GM23338 (cell line): Measurements from ENCODE around the gene DNAAF5. TPM values are rescaled to one million over a fixed set of nuclear protein-coding genes. Genes with fewer than 3 reads are reported as not detected.

ENCODE experiments used
- ATAC-seq: fragments of 200-7000 bp; cut with Tn5 transposase; 3 replicates; pipeline ENCODE4 v1.9.1; 2020
- DNase-seq: peaks from one replicate; pipeline ENCODE4 v3.0.0-alpha.2; 2015; ENCODE audit warnings: low spot score
- H2AFZ ChIP-seq: fragments of 200-600 bp; sonication (generic); 2 replicates; pipeline ENCODE4 v1.8.0; 2016; ENCODE audit warnings: antibody characterized with exemption, mild to moderate bottlenecking, moderate library complexity
- H3F3A ChIP-seq: fragments of 200-600 bp; sonication (generic); replicated peaks from 2 replicates; pipeline ENCODE4 v1.8.0; 2017; ENCODE audit warnings: antibody characterized with exemption, mixed run types, low read depth
- H3K27ac ChIP-seq: fragments of 200-600 bp; sonication (generic); 2 replicates; pipeline ENCODE4 v1.6.1; 2016; ENCODE audit warnings: low read depth
- H3K27me3 ChIP-seq: fragments of 200-600 bp; sonication (generic); 2 replicates; pipeline ENCODE4 v1.8.0; 2016; ENCODE audit warnings: mild to moderate bottlenecking, mixed run types, moderate library complexity; ENCODE audit not compliant: insufficient read depth
- H3K36me3 ChIP-seq: fragments of 200-600 bp; sonication (generic); 2 replicates; pipeline ENCODE4 v1.8.0; 2016; ENCODE audit warnings: mild to moderate bottlenecking; ENCODE audit not compliant: insufficient read depth
- H3K4me1 ChIP-seq: fragments of 200-600 bp; sonication (generic); 2 replicates; pipeline ENCODE4 v1.8.0; 2016; ENCODE audit warnings: mild to moderate bottlenecking, moderate library complexity; ENCODE audit not compliant: insufficient read depth
- H3K4me2 ChIP-seq: fragments of 200-600 bp; sonication (generic); 2 replicates; pipeline ENCODE4 v1.7.1; 2017; ENCODE audit warnings: mixed run types
- H3K4me3 ChIP-seq: fragments of 200-600 bp; sonication (generic); 2 replicates; pipeline ENCODE4 v1.6.1; 2016; ENCODE audit warnings: mixed run types
- H3K79me2 ChIP-seq: fragments of 200-600 bp; sonication (generic); replicated peaks from 2 replicates; pipeline ENCODE4 v1.8.0; 2017; ENCODE audit warnings: mild to moderate bottlenecking; ENCODE audit not compliant: insufficient read depth
- H3K9me2 ChIP-seq: fragments of 200-600 bp; sonication (generic); 2 replicates; pipeline ENCODE4 v1.8.0; 2017; ENCODE audit not compliant: insufficient read depth
- H4K20me1 ChIP-seq: fragments of 200-600 bp; sonication (generic); replicated peaks from 2 replicates; pipeline ENCODE4 v1.8.0; 2017; ENCODE audit warnings: mild to moderate bottlenecking; ENCODE audit not compliant: insufficient read depth
- H3K27ac Mint-ChIP-seq: 2 replicates; pipeline ENCODE4 v1.8.0; 2020; ENCODE audit warnings: inconsistent platforms, mild to moderate bottlenecking, moderate library complexity, mixed read lengths
- H3K27me3 Mint-ChIP-seq: 3 replicates; pipeline ENCODE4 v1.8.0; 2022; ENCODE audit warnings: low read depth, mild to moderate bottlenecking, moderate library complexity, mixed read lengths, inconsistent platforms; ENCODE audit not compliant: insufficient read depth, poor library complexity
- H3K36me3 Mint-ChIP-seq: 3 replicates; pipeline ENCODE4 v1.8.0; 2021; ENCODE audit warnings: low read depth, mild to moderate bottlenecking, inconsistent platforms, moderate library complexity, mixed read lengths
- H3K4me1 Mint-ChIP-seq: 3 replicates; pipeline ENCODE4 v1.8.0; 2020; ENCODE audit warnings: mild to moderate bottlenecking, inconsistent platforms, mixed read lengths
- H3K4me3 Mint-ChIP-seq: 3 replicates; pipeline ENCODE4 v1.8.0; 2021; ENCODE audit warnings: moderate library complexity, mild to moderate bottlenecking, inconsistent platforms, mixed read lengths
- H3K9me3 Mint-ChIP-seq: 3 replicates; pipeline ENCODE4 v1.8.0; 2020; ENCODE audit warnings: moderate library complexity, mild to moderate bottlenecking, inconsistent platforms, mixed read lengths
- CREB1 ChIP-seq: fragments of 250-450 bp; sonication (Bioruptor Pico); IDR thresholded peaks from 2 replicates; pipeline ENCODE4 v1.5.0; 2020; ENCODE audit warnings: low read depth, mild to moderate bottlenecking, moderate library complexity
- EZH2 ChIP-seq: fragments of 200-600 bp; sonication (generic); IDR thresholded peaks from one replicate; pipeline ENCODE4 v1.8.0; 2017; ENCODE audit warnings: antibody characterized with exemption, mild to moderate bottlenecking, low read depth; ENCODE audit not compliant: unreplicated experiment
- EZH2phosphoT487 ChIP-seq: fragments of 200-600 bp; sonication (generic); IDR thresholded peaks from one replicate; pipeline ENCODE4 v1.8.1; 2018; ENCODE audit warnings: antibody characterized with exemption; ENCODE audit not compliant: unreplicated experiment
- JUNB ChIP-seq: IDR thresholded peaks from one replicate; pipeline ENCODE4 v1.6.1; 2016; ENCODE audit warnings: antibody characterized with exemption; ENCODE audit not compliant: unreplicated experiment
- NANOG ChIP-seq: IDR thresholded peaks from 2 replicates; pipeline ENCODE4 v1.6.1; 2016; ENCODE audit warnings: antibody characterized with exemption, borderline replicate concordance
- POLR2AphosphoS5 ChIP-seq: IDR thresholded peaks from 2 replicates; pipeline ENCODE4 v1.6.1; 2016; ENCODE audit warnings: antibody characterized with exemption, low read depth
- STAT1 ChIP-seq: IDR thresholded peaks from one replicate; pipeline ENCODE4 v1.6.1; 2016; ENCODE audit warnings: antibody characterized with exemption; ENCODE audit not compliant: unreplicated experiment
- ZNF114 ChIP-seq: fragments of 250-450 bp; sonication (Bioruptor Pico); IDR thresholded peaks from 2 replicates; pipeline ENCODE4 v1.5.0; 2020; ENCODE audit warnings: mild to moderate bottlenecking, moderate library complexity
- ZNF331 ChIP-seq: fragments of 250-450 bp; sonication (Bioruptor Pico); IDR thresholded peaks from 2 replicates; pipeline ENCODE4 v1.5.0; 2020; ENCODE audit warnings: low read depth, mild to moderate bottlenecking, moderate library complexity
- ZNF462 ChIP-seq: fragments of 250-450 bp; sonication (Bioruptor Pico); IDR thresholded peaks from 2 replicates; pipeline ENCODE4 v1.5.0; 2020; ENCODE audit warnings: mild to moderate bottlenecking, moderate library complexity
- polyA plus RNA-seq: library from polyadenylated mRNA; unstranded; fragments of >200 nt; fragmentation: Nextera tagmentation; extraction: Ambion mirVana; gene quantifications from 2 replicates; pipeline ENCODE4 v1.2.1, GENCODE V29; 2016
- total RNA-seq: library from RNA; depleted of rRNA; stranded (reverse); fragments of >200 nt; shearing (Covaris generic); gene quantifications from 2 replicates; pipeline ENCODE4 v1.2.3, GENCODE V29; 2014
- TF ChIP-seq, protein P1 (sequence below): IDR thresholded peaks from one replicate; pipeline ENCODE4 v1.6.1; 2018; ENCODE audit warnings: antibody characterized with exemption; ENCODE audit not compliant: unreplicated experiment
- TF ChIP-seq, protein P2 (sequence below): IDR thresholded peaks from 2 replicates; pipeline ENCODE4 v1.6.1; 2016; ENCODE audit warnings: antibody characterized with exemption
- TF ChIP-seq, protein P3 (sequence below), 2 experiments: fragments of 200-600 bp in 1 of 2; sonication (generic) in 1 of 2; conservative IDR thresholded peaks; 2 replicates each; pipeline versions ENCODE4 v1.5.1 to v1.6.1; 2016 to 2017; ENCODE audit warnings: antibody characterized with exemption in 2 of 2, low read depth in 2 of 2, mild to moderate bottlenecking in 2 of 2, moderate library complexity in 1 of 2

Gene DNAAF5
- total and polyA plus RNA-seq, 2 experiments from 2014 or later = 20.4 to 86.7 TPM

DNA sequence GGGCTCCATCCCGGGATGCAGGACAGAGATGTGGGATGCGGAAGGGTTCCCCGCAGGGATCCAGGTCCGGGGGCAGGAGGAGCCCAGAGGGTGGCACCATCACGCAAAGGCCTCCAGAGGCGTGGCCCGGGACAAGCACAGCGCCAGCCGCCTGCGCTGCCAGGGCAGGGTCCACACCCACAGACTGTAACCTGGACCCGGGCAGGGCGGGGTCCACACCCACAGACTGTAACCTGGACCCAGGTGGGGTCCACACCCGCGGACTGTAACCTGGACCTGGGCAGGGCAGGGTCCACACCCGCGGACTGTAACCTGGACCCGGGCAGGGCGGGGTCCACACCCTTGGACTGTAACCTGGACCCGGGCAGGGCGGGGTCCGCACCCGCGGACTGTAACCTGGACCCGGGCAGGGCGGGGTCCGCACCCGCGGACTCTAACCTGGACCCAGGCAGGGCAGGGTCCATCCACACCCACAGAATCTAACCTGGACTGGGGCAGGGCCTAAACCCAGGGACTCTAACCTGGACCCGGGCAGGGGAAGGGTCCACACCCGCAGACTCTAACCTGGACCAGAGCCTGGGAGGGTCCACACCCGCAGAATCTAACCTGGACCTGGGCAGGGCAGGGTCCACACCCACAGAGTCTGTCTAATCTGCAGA lies 68.3 kb downstream of the DNAAF5 start:
- ATAC-seq = no peak
- Histone ChIP-seq H3F3A (no peaks in the 10 kb centered on the region), H3K79me2 (no peaks in the 10 kb centered on the region), H4K20me1 (no peaks in the 10 kb centered on the region), H3K9me2 (no peaks in the 10 kb centered on the region), H3K4me3 (no peak overlapping the region), H3K4me2 (no peak overlapping the region), H3K27me3 (no peaks in the 10 kb centered on the region), H3K36me3 (no peaks in the 10 kb centered on the region), H2AFZ (no peak overlapping the region), H3K27ac (no peak overlapping the region), H3K4me1 (no peaks in the 10 kb centered on the region)
- no peak for DNase-seq
- TF ChIP-seq EZH2phosphoT487 (no peak), POLR2AphosphoS5 (no peak), ZNF331 (no peak), EZH2 (no peak), NANOG (no peak), ZNF114 (CRISPR knock-in tag) (no peak), STAT1 (no peak), ZNF462 (CRISPR knock-in tag) (no peak), CREB1 (CRISPR knock-in tag) (no peak), JUNB (no peak)
- TF ChIP-seq, protein P1, sequence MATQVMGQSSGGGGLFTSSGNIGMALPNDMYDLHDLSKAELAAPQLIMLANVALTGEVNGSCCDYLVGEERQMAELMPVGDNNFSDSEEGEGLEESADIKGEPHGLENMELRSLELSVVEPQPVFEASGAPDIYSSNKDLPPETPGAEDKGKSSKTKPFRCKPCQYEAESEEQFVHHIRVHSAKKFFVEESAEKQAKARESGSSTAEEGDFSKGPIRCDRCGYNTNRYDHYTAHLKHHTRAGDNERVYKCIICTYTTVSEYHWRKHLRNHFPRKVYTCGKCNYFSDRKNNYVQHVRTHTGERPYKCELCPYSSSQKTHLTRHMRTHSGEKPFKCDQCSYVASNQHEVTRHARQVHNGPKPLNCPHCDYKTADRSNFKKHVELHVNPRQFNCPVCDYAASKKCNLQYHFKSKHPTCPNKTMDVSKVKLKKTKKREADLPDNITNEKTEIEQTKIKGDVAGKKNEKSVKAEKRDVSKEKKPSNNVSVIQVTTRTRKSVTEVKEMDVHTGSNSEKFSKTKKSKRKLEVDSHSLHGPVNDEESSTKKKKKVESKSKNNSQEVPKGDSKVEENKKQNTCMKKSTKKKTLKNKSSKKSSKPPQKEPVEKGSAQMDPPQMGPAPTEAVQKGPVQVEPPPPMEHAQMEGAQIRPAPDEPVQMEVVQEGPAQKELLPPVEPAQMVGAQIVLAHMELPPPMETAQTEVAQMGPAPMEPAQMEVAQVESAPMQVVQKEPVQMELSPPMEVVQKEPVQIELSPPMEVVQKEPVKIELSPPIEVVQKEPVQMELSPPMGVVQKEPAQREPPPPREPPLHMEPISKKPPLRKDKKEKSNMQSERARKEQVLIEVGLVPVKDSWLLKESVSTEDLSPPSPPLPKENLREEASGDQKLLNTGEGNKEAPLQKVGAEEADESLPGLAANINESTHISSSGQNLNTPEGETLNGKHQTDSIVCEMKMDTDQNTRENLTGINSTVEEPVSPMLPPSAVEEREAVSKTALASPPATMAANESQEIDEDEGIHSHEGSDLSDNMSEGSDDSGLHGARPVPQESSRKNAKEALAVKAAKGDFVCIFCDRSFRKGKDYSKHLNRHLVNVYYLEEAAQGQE = no peak
- TF ChIP-seq, protein P2, sequence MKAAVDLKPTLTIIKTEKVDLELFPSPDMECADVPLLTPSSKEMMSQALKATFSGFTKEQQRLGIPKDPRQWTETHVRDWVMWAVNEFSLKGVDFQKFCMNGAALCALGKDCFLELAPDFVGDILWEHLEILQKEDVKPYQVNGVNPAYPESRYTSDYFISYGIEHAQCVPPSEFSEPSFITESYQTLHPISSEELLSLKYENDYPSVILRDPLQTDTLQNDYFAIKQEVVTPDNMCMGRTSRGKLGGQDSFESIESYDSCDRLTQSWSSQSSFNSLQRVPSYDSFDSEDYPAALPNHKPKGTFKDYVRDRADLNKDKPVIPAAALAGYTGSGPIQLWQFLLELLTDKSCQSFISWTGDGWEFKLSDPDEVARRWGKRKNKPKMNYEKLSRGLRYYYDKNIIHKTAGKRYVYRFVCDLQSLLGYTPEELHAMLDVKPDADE = no peak
- TF ChIP-seq, protein P3, sequence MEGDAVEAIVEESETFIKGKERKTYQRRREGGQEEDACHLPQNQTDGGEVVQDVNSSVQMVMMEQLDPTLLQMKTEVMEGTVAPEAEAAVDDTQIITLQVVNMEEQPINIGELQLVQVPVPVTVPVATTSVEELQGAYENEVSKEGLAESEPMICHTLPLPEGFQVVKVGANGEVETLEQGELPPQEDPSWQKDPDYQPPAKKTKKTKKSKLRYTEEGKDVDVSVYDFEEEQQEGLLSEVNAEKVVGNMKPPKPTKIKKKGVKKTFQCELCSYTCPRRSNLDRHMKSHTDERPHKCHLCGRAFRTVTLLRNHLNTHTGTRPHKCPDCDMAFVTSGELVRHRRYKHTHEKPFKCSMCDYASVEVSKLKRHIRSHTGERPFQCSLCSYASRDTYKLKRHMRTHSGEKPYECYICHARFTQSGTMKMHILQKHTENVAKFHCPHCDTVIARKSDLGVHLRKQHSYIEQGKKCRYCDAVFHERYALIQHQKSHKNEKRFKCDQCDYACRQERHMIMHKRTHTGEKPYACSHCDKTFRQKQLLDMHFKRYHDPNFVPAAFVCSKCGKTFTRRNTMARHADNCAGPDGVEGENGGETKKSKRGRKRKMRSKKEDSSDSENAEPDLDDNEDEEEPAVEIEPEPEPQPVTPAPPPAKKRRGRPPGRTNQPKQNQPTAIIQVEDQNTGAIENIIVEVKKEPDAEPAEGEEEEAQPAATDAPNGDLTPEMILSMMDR (conservative IDR thresholded peaks at IDR 0.05; ENCODE audit: low read depth in 2 of 2) = no peak
- Mint-ChIP-seq H3K4me3 (no peak overlapping the region), H3K27ac (no peak overlapping the region), H3K36me3 (peaks cover 18% of the 10 kb centered on the region; the same call in 2 of the 3 replicates), H3K4me1 (no peaks in the 10 kb centered on the region), H3K9me3 (peaks cover 13% of the 10 kb centered on the region; the same call in 2 of the 3 replicates), H3K27me3 (no peaks in the 10 kb centered on the region)
